GM18508 (cell line): ENCODE results near the gene DNTTIP2.
"Not testable (repeated sequence)": the region's sequence is repeated elsewhere in the genome, so short reads cannot be mapped to it uniquely, and the experiment has no call there.

Experiments used
- ATAC-seq: cut with Tn5 transposase; IDR thresholded peaks from one replicate; pipeline ENCODE4 v1.9.1; 2021; ENCODE audit warnings: moderate number of reproducible peaks; ENCODE audit not compliant: insufficient read depth, unreplicated experiment

DNTTIP2 gene

GRCh38 chr1:93844262-93845045 is 34.6 kb downstream of the DNTTIP2 start:
- no peak for ATAC-seq

- no peak for ATAC-seq
Observed at GRCh38 chr1:93842750-93843500, 36.1 kb downstream of the DNTTIP2 start.

- ATAC-seq: no peak
Observed at GRCh38 chr1:93841771-93842170, 37.2 kb downstream of the DNTTIP2 start.

- ATAC-seq: no peak
Observed at GRCh38 chr1:93840956-93841482, 38.0 kb downstream of the DNTTIP2 start.

GRCh38 chr1:93839753-93840152 is 39.3 kb downstream of the DNTTIP2 start:
- no peak for ATAC-seq

- ATAC-seq: no peak
Observed at GRCh38 chr1:93839307-93839706, 39.7 kb downstream of the DNTTIP2 start.

- no peak for ATAC-seq
Observed at GRCh38 chr1:93837961-93838360, 41.0 kb downstream of the DNTTIP2 start.

- not testable (repeated sequence) for ATAC-seq
Observed at GRCh38 chr1:93833293-93833692, 45.7 kb downstream of the DNTTIP2 start.

- ATAC-seq: no peak
Observed at GRCh38 chr1:93829061-93829460, 49.9 kb downstream of the DNTTIP2 start.

- no peak for ATAC-seq
Observed at GRCh38 chr1:93828367-93828755, 50.6 kb downstream of the DNTTIP2 start.

GRCh38 chr1:93827633-93828366 is 51.2 kb downstream of the DNTTIP2 start:
- no peak for ATAC-seq

- ATAC-seq: no peak
Observed at GRCh38 chr1:93827128-93827527, 51.9 kb downstream of the DNTTIP2 start.

- ATAC-seq: no peak
Observed at GRCh38 chr1:93824834-93825233, 54.2 kb downstream of the DNTTIP2 start.

GRCh38 chr1:93822730-93823425 is 56.1 kb downstream of the DNTTIP2 start:
- ATAC-seq: no peak

- ATAC-seq: no peak
Observed at GRCh38 chr1:93821423-93822144, 57.4 kb downstream of the DNTTIP2 start.

- ATAC-seq: no peak
Observed at GRCh38 chr1:93820554-93821422, 58.2 kb downstream of the DNTTIP2 start.

- ATAC-seq: no peak
Observed at GRCh38 chr1:93818570-93818959, 60.4 kb downstream of the DNTTIP2 start.

- peak; percentile 45 for ATAC-seq
Observed at GRCh38 chr1:93817819-93818569, 61.0 kb downstream of the DNTTIP2 start.
